ENCODE results near the gene CRELD2. TPM values are rescaled to one million over a fixed set of nuclear protein-coding genes. Genes with fewer than 3 reads are reported as not detected.

CRELD2 gene
- total and polyA plus RNA-seq, 8 donors, result 19.4 to 83.0 (median 38.0) TPM

- H3K36me3 ChIP-seq, result peaks cover 33 to 100% (median 96%) of the 10 kb centered on the region in 4 donors
- TF ChIP-seq EP300 (IDR thresholded peaks at IDR 0.05), result no peak
- no peak for TF ChIP-seq POLR2AphosphoS5 (IDR thresholded peaks at IDR 0.05)
- TF ChIP-seq, protein P1, sequence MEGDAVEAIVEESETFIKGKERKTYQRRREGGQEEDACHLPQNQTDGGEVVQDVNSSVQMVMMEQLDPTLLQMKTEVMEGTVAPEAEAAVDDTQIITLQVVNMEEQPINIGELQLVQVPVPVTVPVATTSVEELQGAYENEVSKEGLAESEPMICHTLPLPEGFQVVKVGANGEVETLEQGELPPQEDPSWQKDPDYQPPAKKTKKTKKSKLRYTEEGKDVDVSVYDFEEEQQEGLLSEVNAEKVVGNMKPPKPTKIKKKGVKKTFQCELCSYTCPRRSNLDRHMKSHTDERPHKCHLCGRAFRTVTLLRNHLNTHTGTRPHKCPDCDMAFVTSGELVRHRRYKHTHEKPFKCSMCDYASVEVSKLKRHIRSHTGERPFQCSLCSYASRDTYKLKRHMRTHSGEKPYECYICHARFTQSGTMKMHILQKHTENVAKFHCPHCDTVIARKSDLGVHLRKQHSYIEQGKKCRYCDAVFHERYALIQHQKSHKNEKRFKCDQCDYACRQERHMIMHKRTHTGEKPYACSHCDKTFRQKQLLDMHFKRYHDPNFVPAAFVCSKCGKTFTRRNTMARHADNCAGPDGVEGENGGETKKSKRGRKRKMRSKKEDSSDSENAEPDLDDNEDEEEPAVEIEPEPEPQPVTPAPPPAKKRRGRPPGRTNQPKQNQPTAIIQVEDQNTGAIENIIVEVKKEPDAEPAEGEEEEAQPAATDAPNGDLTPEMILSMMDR (IDR thresholded peaks at IDR 0.05), result no peak
- no peak for TF ChIP-seq POLR2A (IDR thresholded peaks at IDR 0.05)
- no peak overlapping the region for H3K27ac ChIP-seq
- no peaks in the 10 kb centered on the region for H3K27me3 ChIP-seq
- 70 to 85% (median 74%) methylated on average over 7 to 17 of the region's 17 CpGs for WGBS, 5 donors
- no peaks in the 10 kb centered on the region for H3K4me1 ChIP-seq
- peak in 1 of 2 donors; percentile 46 for DNase-seq
- no peak overlapping the region for H3K4me3 ChIP-seq
- intact Hi-C loops (cut with DNase I; ENCODE audit: low total_unique reads), result no loop called here
- no peaks in the 10 kb centered on the region for H3K9me3 ChIP-seq
Measured at GRCh38 chr22:49903322-49904039, 15.0 kb upstream of the CRELD2 start.

DNA sequence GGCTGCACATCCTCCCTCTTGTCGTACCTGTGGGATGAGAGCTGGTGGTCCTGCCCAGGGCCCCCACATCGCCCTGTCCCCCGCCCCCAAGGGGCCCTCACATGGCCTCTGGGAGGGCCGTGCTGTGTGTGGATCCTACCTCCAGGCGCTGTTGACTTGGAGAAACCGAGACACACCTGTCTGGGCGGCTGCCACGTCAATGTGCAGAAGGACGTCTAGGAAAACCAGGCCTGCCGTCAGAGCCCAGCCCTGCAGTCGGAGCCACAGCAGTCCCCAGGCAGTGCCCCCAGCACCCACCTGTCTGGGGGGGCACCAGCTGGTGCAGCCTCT lies 14.4 kb upstream of the CRELD2 start:
- TF ChIP-seq EP300 (IDR thresholded peaks at IDR 0.05) (no peak), POLR2A (IDR thresholded peaks at IDR 0.05) (no peak)
- TF ChIP-seq, protein P1 (IDR thresholded peaks at IDR 0.05), result no peak
- DNase-seq, result no peak
- WGBS, 5 donors, result 77 to 100% (median 88%) methylated on average over 3 to 11 of the region's 11 CpGs
- H3K4me3 ChIP-seq, result no peak overlapping the region
- intact Hi-C loops (cut with DNase I; ENCODE audit: low total_unique reads), result no loop called here
- no peaks in the 10 kb centered on the region for H3K9me3 ChIP-seq
- no peaks in the 10 kb centered on the region for H3K4me1 ChIP-seq
- peaks cover 38 to 100% (median 97%) of the 10 kb centered on the region in 4 donors for H3K36me3 ChIP-seq
- no peak overlapping the region for H3K27ac ChIP-seq
- no peaks in the 10 kb centered on the region for H3K27me3 ChIP-seq

DNA sequence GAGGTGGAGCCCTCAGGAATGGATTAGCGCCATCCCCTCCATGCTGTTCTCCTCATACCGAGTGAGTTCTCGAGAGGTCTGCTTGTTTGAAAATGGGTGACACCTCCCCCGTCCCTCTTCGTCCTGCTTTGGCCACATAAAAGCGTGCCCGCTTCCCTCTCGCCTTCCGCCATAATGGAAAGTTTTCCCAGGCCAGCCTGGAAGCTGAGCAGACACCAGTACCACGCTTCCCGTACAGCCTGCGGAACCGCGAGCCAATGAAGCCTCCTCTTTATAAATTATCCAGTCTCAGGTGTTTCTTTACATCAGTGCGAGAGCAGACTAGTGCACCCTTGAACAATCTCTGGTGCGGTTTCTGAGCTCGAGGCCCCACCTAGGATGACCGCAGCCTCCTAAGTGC lies 13.0 kb upstream of the CRELD2 start:
- no peak for DNase-seq
- Histone ChIP-seq H3K4me1 (no peaks in the 10 kb centered on the region), H3K36me3 (peaks cover 40 to 100% (median 99%) of the 10 kb centered on the region in 4 donors), H3K27me3 (no peaks in the 10 kb centered on the region), H3K9me3 (no peaks in the 10 kb centered on the region), H3K4me3 (no peak overlapping the region), H3K27ac (no peak overlapping the region)
- 96 to 98% (median 97%) methylated on average over 18 of the region's 18 CpGs for WGBS, 5 donors
- intact Hi-C loops (cut with DNase I; ENCODE audit: low total_unique reads), result no loop called here
- TF ChIP-seq POLR2AphosphoS5 (IDR thresholded peaks at IDR 0.05) (no peak), EP300 (IDR thresholded peaks at IDR 0.05) (no peak), POLR2A (IDR thresholded peaks at IDR 0.05) (no peak)
- TF ChIP-seq, protein P1 (IDR thresholded peaks at IDR 0.05), result no peak

DNA sequence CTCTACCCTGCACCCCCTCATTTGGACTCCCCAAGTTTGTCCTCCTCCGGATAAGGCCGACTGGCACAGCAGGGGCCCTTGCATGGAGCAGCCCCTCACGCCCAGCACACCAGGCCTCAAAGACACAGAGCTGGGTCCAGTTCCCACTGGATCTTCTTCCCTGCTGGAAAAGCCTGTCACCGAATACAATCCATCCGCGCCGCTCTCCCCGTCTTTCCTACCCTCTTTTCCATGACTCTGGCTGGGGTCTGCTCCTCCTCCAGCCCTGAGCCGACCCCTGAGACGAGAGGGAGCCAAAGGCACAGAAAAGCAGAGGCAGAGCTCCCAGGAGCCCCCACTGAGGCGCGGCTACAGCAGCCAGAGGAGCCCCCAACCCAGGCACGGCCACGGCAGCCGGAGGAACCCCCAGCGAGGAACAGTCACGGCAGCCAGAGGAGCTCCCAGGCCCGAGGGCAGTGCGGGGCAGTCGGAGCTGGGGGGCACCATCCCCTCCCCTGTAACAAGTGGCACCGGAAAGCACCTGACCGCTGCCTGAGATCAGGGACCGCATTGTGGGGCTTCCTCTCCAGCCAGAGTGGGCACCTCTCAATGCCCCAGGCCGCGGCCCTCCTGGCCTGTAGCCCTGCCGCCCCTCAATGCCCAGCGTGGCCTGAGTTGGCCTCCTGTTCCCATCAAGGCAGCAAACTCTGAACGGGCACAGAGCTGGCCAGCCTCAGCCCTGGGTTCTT lies 12.2 kb upstream of the CRELD2 start:
- WGBS, 5 donors, result 93 to 96% (median 95%) methylated on average over 24 to 28 of the region's 28 CpGs
- Histone ChIP-seq H3K9me3 (no peaks in the 10 kb centered on the region), H3K36me3 (peaks cover 40 to 100% (median 99%) of the 10 kb centered on the region in 4 donors)

More for the DNA sequence above, 12.2 kb upstream of the CRELD2 start:
- H3K27me3 ChIP-seq, result no peaks in the 10 kb centered on the region
- no peak for DNase-seq
- no peak overlapping the region for H3K27ac ChIP-seq
- H3K4me1 ChIP-seq, result no peaks in the 10 kb centered on the region
- intact Hi-C loops (cut with DNase I; ENCODE audit: low total_unique reads), result no loop called here
- H3K4me3 ChIP-seq, result no peak overlapping the region
- TF ChIP-seq, protein P1 (IDR thresholded peaks at IDR 0.05), result no peak
- TF ChIP-seq POLR2AphosphoS5 (IDR thresholded peaks at IDR 0.05), result no peak
- no peak for TF ChIP-seq EP300 (IDR thresholded peaks at IDR 0.05)
- no peak for TF ChIP-seq POLR2A (IDR thresholded peaks at IDR 0.05)

Data from stomach (tissue), 9 donors.